ENCODE data around the gene KRT16. TPM values are rescaled to one million over a fixed set of nuclear protein-coding genes. Genes with fewer than 3 reads are reported as not detected.

Gene KRT16
- polyA plus RNA-seq, 1 experiment, result not detected

DNA sequence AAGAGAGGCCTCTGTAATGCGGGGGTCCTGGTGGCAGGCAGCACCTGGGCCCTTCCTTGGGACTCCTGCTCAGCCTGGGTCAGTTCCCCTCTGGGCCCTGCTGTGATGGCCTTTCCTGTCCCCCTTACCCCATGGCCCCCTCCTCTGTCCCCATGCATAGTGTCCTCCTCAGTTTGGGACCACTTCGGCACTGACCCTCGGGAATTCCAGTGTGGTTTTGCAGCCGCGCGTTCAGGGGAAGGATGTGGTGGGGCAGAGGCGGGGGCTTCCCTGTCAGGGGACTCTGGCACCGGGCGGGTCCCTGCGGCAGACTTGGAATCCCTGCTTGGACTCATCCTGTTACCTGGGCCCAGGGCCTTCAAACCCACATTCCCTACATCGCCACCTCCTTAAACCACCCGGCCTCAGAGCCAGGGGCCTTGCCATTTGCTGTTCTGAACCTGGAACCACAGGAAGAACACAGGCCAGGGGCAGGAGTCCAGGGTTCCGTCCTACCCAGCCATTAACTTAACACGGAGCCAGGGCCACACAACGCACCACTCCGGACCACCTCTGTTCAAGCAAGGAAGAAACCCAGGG is 44.7 kb upstream of the KRT16 start:
- H3K9me3 ChIP-seq (ENCODE audit: control insufficient read depth, insufficient read depth, low read length), result no peaks in the 10 kb centered on the region
- no peak overlapping the region for H3K4me3 ChIP-seq (ENCODE audit: low read depth, low read length)
- ChIA-PET CTCF (interaction anchor here (1.4 to 1.9 kb wide), 2 partner anchors 9 to 108 kb away, joined by 4 to 25 read pairs; no protein-coding TSS in a partner anchor), POLR2A (no interaction called here)
- DNase-seq (ENCODE audit: low read depth, low spot score), result no peak
- H3K27me3 ChIP-seq (ENCODE audit: control insufficient read depth, insufficient read depth, low read length), result peaks cover 6% of the 10 kb centered on the region
- no peak overlapping the region for H3K27ac ChIP-seq (ENCODE audit: low read depth, low read length)
- TF ChIP-seq, protein P1, sequence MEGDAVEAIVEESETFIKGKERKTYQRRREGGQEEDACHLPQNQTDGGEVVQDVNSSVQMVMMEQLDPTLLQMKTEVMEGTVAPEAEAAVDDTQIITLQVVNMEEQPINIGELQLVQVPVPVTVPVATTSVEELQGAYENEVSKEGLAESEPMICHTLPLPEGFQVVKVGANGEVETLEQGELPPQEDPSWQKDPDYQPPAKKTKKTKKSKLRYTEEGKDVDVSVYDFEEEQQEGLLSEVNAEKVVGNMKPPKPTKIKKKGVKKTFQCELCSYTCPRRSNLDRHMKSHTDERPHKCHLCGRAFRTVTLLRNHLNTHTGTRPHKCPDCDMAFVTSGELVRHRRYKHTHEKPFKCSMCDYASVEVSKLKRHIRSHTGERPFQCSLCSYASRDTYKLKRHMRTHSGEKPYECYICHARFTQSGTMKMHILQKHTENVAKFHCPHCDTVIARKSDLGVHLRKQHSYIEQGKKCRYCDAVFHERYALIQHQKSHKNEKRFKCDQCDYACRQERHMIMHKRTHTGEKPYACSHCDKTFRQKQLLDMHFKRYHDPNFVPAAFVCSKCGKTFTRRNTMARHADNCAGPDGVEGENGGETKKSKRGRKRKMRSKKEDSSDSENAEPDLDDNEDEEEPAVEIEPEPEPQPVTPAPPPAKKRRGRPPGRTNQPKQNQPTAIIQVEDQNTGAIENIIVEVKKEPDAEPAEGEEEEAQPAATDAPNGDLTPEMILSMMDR (IDR thresholded peaks at IDR 0.05; ENCODE audit: low read depth, low read length), result no peak

DNA sequence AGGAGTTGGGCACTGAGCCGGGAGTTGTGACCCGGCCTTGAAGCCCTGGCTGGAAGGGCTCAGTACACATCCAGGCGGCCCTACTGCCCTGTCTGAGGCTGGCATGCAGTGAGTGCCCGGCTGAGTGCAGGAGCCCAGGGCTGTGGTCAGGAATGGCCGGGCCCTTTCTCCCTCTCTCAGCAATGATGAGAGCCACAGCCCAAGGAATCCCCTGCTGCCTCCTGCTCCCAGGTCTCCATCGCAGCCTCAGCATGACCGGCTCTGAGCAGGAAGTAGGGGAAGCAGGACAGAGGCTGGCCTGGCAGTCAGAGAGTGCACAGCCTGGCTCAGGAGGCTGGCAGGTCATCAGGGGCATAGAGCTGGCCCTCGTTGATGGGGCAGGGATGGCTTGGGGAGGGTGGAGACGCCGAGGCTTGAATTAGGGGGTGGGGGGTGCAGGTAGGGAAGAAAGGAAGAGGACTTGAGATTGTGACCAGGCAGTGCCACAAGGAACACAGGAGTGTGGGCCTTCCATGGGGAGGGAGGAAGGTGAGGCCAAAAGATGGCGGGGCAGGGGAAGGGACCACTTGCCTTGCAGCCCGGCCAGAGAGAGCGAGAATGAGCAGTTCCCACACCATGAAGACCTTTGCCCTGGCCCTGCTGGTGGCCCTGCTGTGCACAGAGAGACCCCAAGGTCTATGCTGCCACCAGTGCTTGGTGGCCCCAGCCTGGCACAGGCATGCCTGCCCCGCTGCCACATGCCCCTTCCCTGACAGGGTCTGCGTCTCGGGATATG is 43.9 kb upstream of the KRT16 start:
- TF ChIP-seq, protein P1 (IDR thresholded peaks at IDR 0.05; ENCODE audit: low read depth, low read length), result no peak
- Histone ChIP-seq H3K4me3 (ENCODE audit: low read depth, low read length) (no peak overlapping the region), H3K27me3 (ENCODE audit: control insufficient read depth, insufficient read depth, low read length) (peaks cover 6% of the 10 kb centered on the region), H3K9me3 (ENCODE audit: control insufficient read depth, insufficient read depth, low read length) (no peaks in the 10 kb centered on the region), H3K27ac (ENCODE audit: low read depth, low read length) (no peak overlapping the region)
- no peak for DNase-seq (ENCODE audit: low read depth, low spot score)
- ChIA-PET POLR2A (no interaction called here), CTCF (interaction anchor here (1.2 to 1.9 kb wide), 2 partner anchors 8 to 10 kb away, joined by 3 to 25 read pairs; no protein-coding TSS in a partner anchor)

DNA sequence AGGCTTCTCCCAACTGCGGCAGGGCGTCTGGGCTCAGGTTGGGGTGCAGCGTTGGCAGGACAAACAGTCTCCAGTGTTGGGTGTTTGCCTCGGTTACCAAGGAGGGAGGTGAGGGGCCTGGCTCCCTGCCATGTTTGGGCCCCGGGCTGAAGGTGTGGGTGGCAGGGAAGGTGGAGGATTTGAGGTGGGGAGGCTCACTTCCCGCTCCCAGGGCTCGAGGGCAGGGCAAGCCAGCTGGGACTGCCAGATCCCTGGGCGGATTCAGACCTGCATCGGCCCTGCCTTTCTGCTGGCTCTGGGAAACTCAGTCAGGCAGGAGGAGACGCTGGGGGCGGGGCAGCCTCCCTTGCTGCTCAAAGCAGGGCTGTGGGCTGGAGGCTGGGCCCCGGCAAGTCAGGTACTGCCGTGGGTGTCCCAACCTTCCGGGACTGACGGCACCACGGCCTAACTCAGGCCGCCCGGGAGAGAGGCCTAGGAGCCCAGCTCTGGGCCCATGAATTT is 43.1 kb upstream of the KRT16 start:
- no peak for DNase-seq (ENCODE audit: low read depth, low spot score)
- CTCF ChIA-PET, result interaction anchor here (1.2 kb wide), 1 partner anchor 11 kb away, joined by 3 read pairs; no protein-coding TSS in a partner anchor
- POLR2A ChIA-PET, result no interaction called here
- TF ChIP-seq, protein P1 (IDR thresholded peaks at IDR 0.05; ENCODE audit: low read depth, low read length), result no peak
- Histone ChIP-seq H3K27ac (ENCODE audit: low read depth, low read length) (no peak overlapping the region), H3K4me3 (ENCODE audit: low read depth, low read length) (no peak overlapping the region), H3K9me3 (ENCODE audit: control insufficient read depth, insufficient read depth, low read length) (no peaks in the 10 kb centered on the region), H3K27me3 (ENCODE audit: control insufficient read depth, insufficient read depth, low read length) (peaks cover 6% of the 10 kb centered on the region)

DNA sequence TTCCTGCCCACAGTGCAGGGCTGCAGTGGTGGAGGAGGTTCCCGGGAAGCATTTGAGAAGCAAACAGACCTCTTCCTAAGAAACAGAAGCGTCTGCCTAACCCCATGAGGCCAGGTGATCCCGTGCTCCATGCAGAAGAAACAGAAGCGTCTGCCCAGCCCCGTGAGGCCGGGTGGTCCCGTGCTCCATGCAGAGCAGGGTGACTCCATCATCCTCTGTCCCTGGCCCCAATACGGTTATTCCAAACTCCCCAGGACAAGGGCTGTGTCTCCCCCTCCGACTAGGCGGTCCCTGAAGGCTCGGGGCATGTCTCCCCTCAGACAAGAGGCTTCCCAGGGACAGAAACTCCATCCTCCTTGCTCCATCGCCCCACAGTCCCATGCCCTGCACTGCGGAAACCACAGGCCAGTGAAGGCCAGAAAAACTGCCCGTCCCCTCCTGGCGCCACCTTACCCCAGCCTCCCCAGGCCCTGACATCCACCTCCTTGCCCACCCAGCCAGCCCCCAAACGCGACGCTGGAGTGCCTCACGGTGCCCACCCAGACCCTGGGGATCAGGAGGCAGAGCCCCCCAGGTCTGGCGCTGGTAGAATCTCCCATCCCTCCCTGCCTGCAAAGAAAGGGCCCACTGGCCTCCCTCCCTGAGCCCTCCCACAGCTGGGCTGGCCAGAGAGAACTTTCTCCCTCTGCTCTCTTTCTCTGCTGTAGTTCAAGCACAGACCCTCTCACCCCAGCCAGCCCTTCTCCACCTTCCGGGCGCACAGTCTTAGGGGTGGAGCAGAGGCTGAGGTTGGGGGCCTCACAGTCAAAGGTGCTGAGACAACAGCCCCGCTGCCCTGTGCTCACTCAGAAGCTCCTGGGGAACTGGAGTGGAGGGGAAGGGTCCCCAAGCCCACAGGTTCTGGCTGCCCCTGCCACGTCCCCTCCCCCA is 42.4 kb upstream of the KRT16 start:
- TF ChIP-seq, protein P1 (IDR thresholded peaks at IDR 0.05; ENCODE audit: low read depth, low read length), result no peak
- CTCF ChIA-PET, result interaction anchor here (1.4 to 8.2 kb wide), 2 partner anchors 9 to 106 kb away, joined by 8 to 285 read pairs; no protein-coding TSS in a partner anchor
- no peak for DNase-seq (ENCODE audit: low read depth, low spot score)

More for the DNA sequence above, 42.4 kb upstream of the KRT16 start:
- POLR2A ChIA-PET, result no interaction called here
- Histone ChIP-seq H3K27me3 (ENCODE audit: control insufficient read depth, insufficient read depth, low read length) (peaks cover 6% of the 10 kb centered on the region), H3K9me3 (ENCODE audit: control insufficient read depth, insufficient read depth, low read length) (no peaks in the 10 kb centered on the region), H3K27ac (ENCODE audit: low read depth, low read length) (no peak overlapping the region), H3K4me3 (ENCODE audit: low read depth, low read length) (no peak overlapping the region)
